Naive B cell (primary cell): Measurements from ENCODE around the gene MLC1. TPM values are rescaled to one million over a fixed set of nuclear protein-coding genes. Genes with fewer than 3 reads are reported as not detected.
A peak's percentile ranks its signal among the peaks of the same experiment; 100 is the strongest.

Experiments used
- ATAC-seq, 2 donors: fragments of 150-1000 bp; cut with Tn5 transposase; 2 replicates each; pipeline ENCODE4 v1.10.0; 2021; ENCODE audit warnings: low read depth in 2 of 2, mild to moderate bottlenecking in 2 of 2, moderate library complexity in 2 of 2
- DNase-seq: peaks from one replicate; pipeline ENCODE4 v3.0.0; 2022
- H3K27ac Mint-ChIP-seq, 6 donors: one replicate each; pipeline ENCODE4 v1.8.0; 2020 to 2022; ENCODE audit warnings: mild to moderate bottlenecking in 6 of 6, mixed read lengths in 6 of 6, moderate library complexity in 5 of 6, inconsistent platforms in 2 of 6
- H3K27me3 Mint-ChIP-seq, 3 donors: one replicate each; pipeline ENCODE4 v1.8.0; 2021 to 2022; ENCODE audit warnings: mixed read lengths in 3 of 3, mild to moderate bottlenecking in 1 of 3
- H3K36me3 Mint-ChIP-seq, 2 donors: one replicate each; pipeline ENCODE4 v1.8.0; 2020 to 2022; ENCODE audit warnings: mixed read lengths in 2 of 2, inconsistent platforms in 1 of 2, mild to moderate bottlenecking in 1 of 2
- H3K4me1 Mint-ChIP-seq, 3 donors: one replicate each; pipeline ENCODE4 v1.8.0; 2020 to 2022; ENCODE audit warnings: mixed read lengths in 3 of 3, inconsistent platforms in 1 of 3, mild to moderate bottlenecking in 1 of 3, moderate library complexity in 1 of 3
- H3K4me3 Mint-ChIP-seq, 8 donors: one replicate each; pipeline ENCODE4 v1.8.0; 2020 to 2022; ENCODE audit warnings: mild to moderate bottlenecking in 8 of 8, mixed read lengths in 8 of 8, moderate library complexity in 8 of 8, inconsistent platforms in 2 of 8
- H3K9me3 Mint-ChIP-seq, 7 donors: one replicate each; pipeline ENCODE4 v1.8.0; 2020 to 2022; ENCODE audit warnings: mixed read lengths in 7 of 7, mild to moderate bottlenecking in 5 of 7, inconsistent platforms in 2 of 7, moderate library complexity in 1 of 7
- polyA plus RNA-seq, 6 donors: library from polyadenylated mRNA; unstranded; fragments of 300-500 nt; fragmentation: Illumina TruSeq; gene quantifications; one replicate each; pipeline ENCODE4 v1.2.3, GENCODE V29; 2021; ENCODE audit warnings: low read depth in 6 of 6

The MLC1 gene
- polyA plus RNA-seq, 6 donors from 2014 or later = 0.09 to 0.44 (median 0.15) TPM; not detected in 3

- DNase-seq (no peak), ATAC-seq (no peak)
- H3K36me3 Mint-ChIP-seq = peaks cover 0 to 6% of the 10 kb centered on the region in 2 donors
- H3K27me3 Mint-ChIP-seq = peaks cover 14 to 40% (median 39%) of the 10 kb centered on the region in 3 donors
- peaks cover 0 to 8% (median 7%) of the 10 kb centered on the region in 7 donors for H3K9me3 Mint-ChIP-seq
- peaks cover 8 to 10% (median 9%) of the 10 kb centered on the region in 3 donors for H3K4me1 Mint-ChIP-seq
- no peak overlapping the region for H3K4me3 Mint-ChIP-seq
- peak overlapping the region in 1 of 6 donors; percentile 95 for H3K27ac Mint-ChIP-seq
These were observed 3.0 kb downstream of the MLC1 start for GRCh38 chr22:50082197-50082715.

DNA sequence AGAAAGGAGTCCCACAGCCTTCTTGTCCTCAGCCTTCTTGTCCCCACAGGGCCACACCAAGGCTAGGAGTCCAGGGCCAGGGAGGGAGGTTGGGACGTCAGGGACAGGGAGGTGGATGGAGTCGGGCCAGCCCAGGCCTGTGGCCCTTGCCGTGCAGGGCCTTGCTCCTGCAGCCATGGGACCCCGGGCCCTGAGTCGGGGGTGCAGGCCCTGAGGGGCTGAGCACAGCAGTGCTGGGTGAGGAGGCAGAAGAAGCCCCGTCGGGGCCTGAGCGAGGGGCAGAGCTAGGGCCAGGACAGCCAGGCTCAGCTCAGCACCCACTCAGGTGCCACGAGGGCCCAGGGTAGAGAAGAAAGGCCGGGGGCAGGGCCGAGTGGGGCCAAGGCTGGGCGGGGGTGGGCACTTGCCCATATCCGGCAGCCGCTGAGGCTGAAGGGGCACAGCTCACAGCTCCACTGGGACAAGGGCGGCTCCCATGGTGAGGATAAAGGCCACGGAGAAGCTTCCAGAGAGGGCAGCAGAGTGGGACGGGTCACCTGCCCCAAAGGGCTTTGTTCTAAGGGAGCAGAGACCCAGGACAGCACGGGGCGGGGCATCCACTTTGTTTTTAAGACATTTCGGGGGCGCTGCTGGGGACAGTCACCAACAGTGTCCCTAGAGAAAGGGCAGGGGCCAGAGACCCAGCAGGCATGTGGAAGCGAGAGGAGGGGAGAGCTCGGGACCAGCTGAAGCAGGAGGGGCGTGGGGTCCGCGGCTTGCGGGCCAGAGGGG, 3.6 kb downstream of the MLC1 start:
- no peak for DNase-seq
- H3K4me1 Mint-ChIP-seq = peaks cover 6 to 10% (median 8%) of the 10 kb centered on the region in 3 donors
- peaks cover 0 to 2% (median under 1%) of the 10 kb centered on the region in 7 donors for H3K9me3 Mint-ChIP-seq
- H3K4me3 Mint-ChIP-seq = no peak overlapping the region
- H3K27ac Mint-ChIP-seq = peak overlapping the region in 2 of 6 donors; percentile 89 to 95
- no peak for ATAC-seq
- no peaks in the 10 kb centered on the region for H3K36me3 Mint-ChIP-seq
- H3K27me3 Mint-ChIP-seq = peaks cover 14 to 40% (median 40%) of the 10 kb centered on the region in 3 donors

- Mint-ChIP-seq H3K27ac (no peak overlapping the region), H3K9me3 (peaks cover 0 to 2% (median 0%) of the 10 kb centered on the region in 7 donors), H3K27me3 (peaks cover 9 to 43% (median 34%) of the 10 kb centered on the region in 3 donors), H3K4me1 (peaks cover 5 to 9% (median 6%) of the 10 kb centered on the region in 3 donors), H3K36me3 (no peaks in the 10 kb centered on the region), H3K4me3 (no peak overlapping the region)
- no peak for ATAC-seq
- DNase-seq = no peak
These were observed 5.2 kb downstream of the MLC1 start for GRCh38 chr22:50080077-50080465.

GRCh38 chr22:50078761-50079160, 6.5 kb downstream of the MLC1 start:
- Mint-ChIP-seq H3K4me1 (peaks cover 4 to 9% (median 6%) of the 10 kb centered on the region in 3 donors), H3K36me3 (no peaks in the 10 kb centered on the region), H3K4me3 (no peak overlapping the region), H3K27ac (no peak overlapping the region), H3K27me3 (peaks cover 3 to 36% (median 30%) of the 10 kb centered on the region in 3 donors), H3K9me3 (peaks cover 0 to 2% (median 0%) of the 10 kb centered on the region in 7 donors)
- DNase-seq (no peak), ATAC-seq (no peak)

GRCh38 chr22:50078246-50078645, 7.0 kb downstream of the MLC1 start:
- H3K36me3 Mint-ChIP-seq = no peaks in the 10 kb centered on the region
- H3K27me3 Mint-ChIP-seq = peaks cover 3 to 31% (median 25%) of the 10 kb centered on the region in 3 donors
- DNase-seq = no peak
- H3K9me3 Mint-ChIP-seq = peaks cover 0 to 2% (median 0%) of the 10 kb centered on the region in 7 donors
- no peak overlapping the region for H3K4me3 Mint-ChIP-seq
- no peak for ATAC-seq
- peaks cover 4 to 8% (median 6%) of the 10 kb centered on the region in 3 donors for H3K4me1 Mint-ChIP-seq
- no peak overlapping the region for H3K27ac Mint-ChIP-seq

GRCh38 chr22:50076646-50077535, 8.3 kb downstream of the MLC1 start:
- Mint-ChIP-seq H3K4me1 (peaks cover 0 to 4% (median 4%) of the 10 kb centered on the region in 3 donors), H3K4me3 (no peak overlapping the region), H3K27me3 (peaks cover 3 to 22% (median 15%) of the 10 kb centered on the region in 3 donors), H3K27ac (no peak overlapping the region), H3K36me3 (no peaks in the 10 kb centered on the region), H3K9me3 (peaks cover 0 to 2% (median 0%) of the 10 kb centered on the region in 7 donors)
- ATAC-seq (no peak), DNase-seq (no peak)

GRCh38 chr22:50074551-50075530, 10.4 kb downstream of the MLC1 start:
- H3K36me3 Mint-ChIP-seq = no peaks in the 10 kb centered on the region
- peaks cover 0 to 4% (median 4%) of the 10 kb centered on the region in 3 donors for H3K4me1 Mint-ChIP-seq
- no peak overlapping the region for H3K4me3 Mint-ChIP-seq
- H3K27me3 Mint-ChIP-seq = peaks cover 0 to 13% (median 3%) of the 10 kb centered on the region in 3 donors
- H3K27ac Mint-ChIP-seq = no peak overlapping the region
- DNase-seq (no peak), ATAC-seq (no peak)
- H3K9me3 Mint-ChIP-seq = peaks cover 0 to 2% (median 0%) of the 10 kb centered on the region in 7 donors

DNA sequence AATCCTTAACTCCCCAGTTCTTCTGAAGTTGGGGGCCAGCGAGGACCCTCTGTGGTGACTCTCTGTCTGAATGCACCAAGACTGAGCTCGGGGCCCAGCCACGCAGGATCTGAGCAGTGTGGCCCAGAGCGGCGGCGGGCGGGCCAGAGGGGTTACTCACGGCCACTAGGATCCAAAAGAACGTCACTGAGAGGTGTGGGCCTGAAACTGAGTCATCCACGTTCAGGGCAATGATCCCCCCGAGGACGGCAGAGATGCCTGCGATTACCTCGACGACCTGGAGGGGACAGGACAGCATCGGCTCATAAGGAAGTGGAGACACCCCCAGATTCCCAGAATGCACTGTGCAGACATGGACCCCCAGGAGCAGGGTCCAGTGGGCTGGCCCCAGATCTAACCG, 11.2 kb downstream of the MLC1 start:
- Mint-ChIP-seq H3K9me3 (peaks cover 0 to 2% (median 0%) of the 10 kb centered on the region in 7 donors), H3K27me3 (peaks cover 0 to 13% (median 3%) of the 10 kb centered on the region in 3 donors), H3K36me3 (no peaks in the 10 kb centered on the region), H3K27ac (no peak overlapping the region), H3K4me3 (no peak overlapping the region), H3K4me1 (peaks cover 0 to 4% (median 4%) of the 10 kb centered on the region in 3 donors)
- DNase-seq (no peak), ATAC-seq (no peak)

- H3K27ac Mint-ChIP-seq = no peak overlapping the region
- ATAC-seq = no peak
- peaks cover 0 to 4% (median 4%) of the 10 kb centered on the region in 3 donors for H3K4me1 Mint-ChIP-seq
- H3K27me3 Mint-ChIP-seq = peaks cover 0 to 9% (median 0%) of the 10 kb centered on the region in 3 donors
- no peak overlapping the region for H3K4me3 Mint-ChIP-seq
- no peaks in the 10 kb centered on the region for H3K36me3 Mint-ChIP-seq
- DNase-seq = no peak
- H3K9me3 Mint-ChIP-seq = peaks cover 0 to 2% (median 0%) of the 10 kb centered on the region in 7 donors
These were observed 12.3 kb downstream of the MLC1 start for GRCh38 chr22:50072714-50073538.

- no peak for ATAC-seq
- Mint-ChIP-seq H3K27me3 (peaks cover 0 to 9% (median 0%) of the 10 kb centered on the region in 3 donors), H3K9me3 (peaks cover 0 to 2% (median 0%) of the 10 kb centered on the region in 7 donors), H3K36me3 (no peaks in the 10 kb centered on the region), H3K4me3 (no peak overlapping the region), H3K27ac (no peak overlapping the region), H3K4me1 (peaks cover 0 to 4% (median 4%) of the 10 kb centered on the region in 3 donors)
- no peak for DNase-seq
These were observed 13.1 kb downstream of the MLC1 start for GRCh38 chr22:50072167-50072555.

DNA sequence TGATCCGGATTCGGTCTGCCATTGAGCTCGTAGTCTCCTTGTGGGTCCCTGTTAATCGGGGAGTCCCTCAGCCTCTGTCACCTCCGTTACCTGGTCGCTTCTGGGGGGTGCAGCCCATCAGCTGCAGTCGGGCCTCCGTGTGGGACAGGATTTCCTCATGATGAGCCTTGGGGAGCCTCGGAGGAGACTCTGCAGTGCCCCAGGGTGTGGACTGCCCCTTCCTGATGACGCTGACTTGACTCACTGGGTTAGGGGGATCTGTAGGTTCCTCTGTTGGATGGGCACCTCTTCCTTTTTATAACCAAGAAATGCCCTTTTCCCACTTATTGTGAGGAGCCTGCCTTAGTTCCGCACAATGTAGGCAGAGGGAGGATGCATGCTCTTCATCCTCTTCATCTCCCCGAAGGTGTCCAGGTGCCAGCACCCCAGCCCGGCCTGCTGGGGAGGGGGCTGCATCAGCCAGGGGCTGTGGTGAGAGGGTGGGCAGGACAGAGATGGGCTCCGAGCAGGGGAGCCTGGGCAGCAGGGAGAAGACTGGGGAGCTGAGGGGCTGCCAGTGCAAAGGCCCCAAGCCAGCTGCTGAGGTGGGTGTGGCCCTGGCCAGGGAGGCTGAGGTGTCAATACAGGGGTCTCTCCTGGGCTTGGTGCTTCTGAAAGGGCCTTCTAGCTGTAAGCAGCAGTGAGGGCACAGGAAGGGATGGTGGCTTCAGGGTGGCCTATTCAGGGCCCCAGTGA, 13.6 kb downstream of the MLC1 start:
- no peaks in the 10 kb centered on the region for H3K36me3 Mint-ChIP-seq
- no peak for ATAC-seq
- peaks cover 0 to 2% (median 2%) of the 10 kb centered on the region in 3 donors for H3K4me1 Mint-ChIP-seq
- H3K9me3 Mint-ChIP-seq = peaks cover 0 to 2% (median 0%) of the 10 kb centered on the region in 7 donors
- DNase-seq = no peak
- H3K4me3 Mint-ChIP-seq = no peak overlapping the region
- peaks cover 0 to 7% (median 0%) of the 10 kb centered on the region in 3 donors for H3K27me3 Mint-ChIP-seq
- no peak overlapping the region for H3K27ac Mint-ChIP-seq
